OCI-LY1 (cell line): Measurements from ENCODE around the gene PCDHA6.
"Not testable (repeated sequence)": the region's sequence is repeated elsewhere in the genome, so short reads cannot be mapped to it uniquely, and the experiment has no call there.

Experiments
- H2AFZ ChIP-seq: fragments of 200-600 bp; sonication (generic), shearing (Covaris generic); 2 replicates; pipeline ENCODE4 v1.6.0; 2014; ENCODE audit warnings: antibody characterized with exemption, mild to moderate bottlenecking, low read length
- H3F3A ChIP-seq: fragments of 200-600 bp; sonication (generic), shearing (Covaris generic); 2 replicates; pipeline ENCODE4 v1.6.0; 2014; ENCODE audit warnings: mild to moderate bottlenecking, antibody characterized with exemption, low read length, moderate library complexity; ENCODE audit not compliant: insufficient read depth
- H3K27ac ChIP-seq: fragments of 200-600 bp; sonication (generic); 2 replicates; pipeline ENCODE4 v1.5.1; 2014; ENCODE audit warnings: low read length, mixed run types, mild to moderate bottlenecking, low read depth; ENCODE audit not compliant: poor library complexity, severe bottlenecking
- H3K27me3 ChIP-seq: fragments of 200-600 bp; sonication (generic); 2 replicates; pipeline ENCODE4 v1.6.0; 2014; ENCODE audit warnings: antibody characterized with exemption, mild to moderate bottlenecking, low read length, moderate library complexity; ENCODE audit not compliant: insufficient read depth
- H3K36me3 ChIP-seq: fragments of 200-600 bp; sonication (generic); 2 replicates; pipeline ENCODE4 v1.6.1; 2014; ENCODE audit warnings: mild to moderate bottlenecking, antibody characterized with exemption, low read length, moderate library complexity, mixed read lengths; ENCODE audit not compliant: insufficient read depth
- H3K4me1 ChIP-seq: fragments of 200-600 bp; sonication (generic); 2 replicates; pipeline ENCODE4 v1.5.1; 2014; ENCODE audit warnings: mild to moderate bottlenecking, low read length, moderate library complexity; ENCODE audit not compliant: insufficient read depth, severe bottlenecking
- H3K4me2 ChIP-seq: fragments of 200-600 bp; sonication (generic), shearing (Covaris generic); 2 replicates; pipeline ENCODE4 v1.6.1; 2014; ENCODE audit warnings: low read length
- H3K4me3 ChIP-seq: fragments of 200-600 bp; sonication (generic); 2 replicates; pipeline ENCODE4 v1.5.1; 2014; ENCODE audit warnings: low read length, low read depth, mild to moderate bottlenecking, mixed read lengths; ENCODE audit not compliant: poor library complexity, severe bottlenecking
- H3K79me2 ChIP-seq: fragments of 200-600 bp; shearing (Covaris generic); 2 replicates; pipeline ENCODE4 v1.6.1; 2016; ENCODE audit warnings: mixed run types, low read length, mixed read lengths; ENCODE audit not compliant: insufficient read depth
- H3K9ac ChIP-seq: fragments of 200-600 bp; sonication (generic), shearing (Covaris generic); 2 replicates; pipeline ENCODE4 v1.6.1; 2014; ENCODE audit warnings: mild to moderate bottlenecking, low read length, mixed read lengths
- H3K9me2 ChIP-seq: fragments of 200-600 bp; sonication (generic), shearing (Covaris generic); 2 replicates; pipeline ENCODE4 v1.6.1; 2014; ENCODE audit warnings: low read depth, mild to moderate bottlenecking, low read length, mixed read lengths
- H3K9me3 ChIP-seq: fragments of 200-600 bp; shearing (Covaris generic); 2 replicates; pipeline ENCODE4 v1.6.1; 2014; ENCODE audit warnings: low read length, mixed read lengths
- H4K20me1 ChIP-seq: fragments of 200-600 bp; sonication (generic), shearing (Covaris generic); 2 replicates; pipeline ENCODE4 v1.6.0; 2016; ENCODE audit warnings: mild to moderate bottlenecking, low read length; ENCODE audit not compliant: insufficient read depth
- EZH2 ChIP-seq: fragments of 200-600 bp; sonication (generic), shearing (Covaris generic); IDR thresholded peaks from 2 replicates; pipeline ENCODE4 v1.8.0; 2017; ENCODE audit warnings: borderline replicate concordance, mixed run types, mild to moderate bottlenecking, antibody characterized with exemption, low read length, moderate library complexity, mixed read lengths
- TF ChIP-seq, protein P1 (sequence below): fragments of 200-600 bp; sonication (generic), shearing (Covaris generic); IDR thresholded peaks from 2 replicates; pipeline ENCODE4 v1.5.1; 2017; ENCODE audit warnings: mild to moderate bottlenecking, antibody characterized with exemption, low read length, moderate library complexity, mixed read lengths

The PCDHA6 gene

DNA sequence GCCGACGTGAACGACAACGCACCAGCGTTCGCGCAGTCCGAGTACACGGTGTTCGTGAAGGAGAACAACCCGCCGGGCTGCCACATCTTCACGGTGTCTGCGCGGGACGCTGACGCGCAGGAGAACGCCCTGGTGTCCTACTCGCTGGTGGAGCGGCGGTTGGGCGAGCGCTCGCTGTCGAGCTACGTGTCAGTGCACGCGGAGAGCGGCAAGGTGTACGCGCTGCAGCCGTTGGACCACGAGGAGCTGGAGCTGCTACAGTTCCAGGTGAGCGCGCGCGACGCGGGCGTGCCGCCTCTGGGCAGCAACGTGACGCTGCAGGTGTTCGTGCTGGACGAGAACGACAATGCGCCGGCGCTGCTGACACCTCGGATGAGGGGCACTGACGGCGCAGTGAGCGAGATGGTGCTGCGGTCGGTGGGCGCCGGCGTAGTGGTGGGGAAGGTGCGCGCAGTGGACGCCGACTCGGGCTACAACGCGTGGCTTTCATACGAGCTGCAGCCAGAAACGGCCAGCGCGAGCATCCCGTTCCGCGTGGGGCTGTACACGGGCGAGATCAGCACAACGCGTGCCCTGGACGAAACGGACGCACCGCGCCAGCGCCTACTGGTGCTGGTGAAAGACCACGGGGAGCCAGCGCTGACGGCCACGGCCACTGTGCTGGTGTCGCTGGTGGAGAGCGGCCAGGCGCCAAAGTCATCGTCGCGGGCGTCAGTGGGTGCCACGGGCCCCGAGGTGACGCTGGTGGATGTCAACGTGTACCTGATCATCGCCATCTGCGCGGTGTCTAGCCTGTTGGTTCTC lies 22.3 kb downstream of the PCDHA6 start:
- not testable (repeated sequence) for H3K36me3 ChIP-seq, H3K27ac ChIP-seq, H4K20me1 ChIP-seq, H3K9ac ChIP-seq, H3K4me1 ChIP-seq, H3F3A ChIP-seq, H3K9me3 ChIP-seq, H2AFZ ChIP-seq, H3K79me2 ChIP-seq, H3K4me3 ChIP-seq, H3K27me3 ChIP-seq, H3K4me2 ChIP-seq, H3K9me2 ChIP-seq

DNA sequence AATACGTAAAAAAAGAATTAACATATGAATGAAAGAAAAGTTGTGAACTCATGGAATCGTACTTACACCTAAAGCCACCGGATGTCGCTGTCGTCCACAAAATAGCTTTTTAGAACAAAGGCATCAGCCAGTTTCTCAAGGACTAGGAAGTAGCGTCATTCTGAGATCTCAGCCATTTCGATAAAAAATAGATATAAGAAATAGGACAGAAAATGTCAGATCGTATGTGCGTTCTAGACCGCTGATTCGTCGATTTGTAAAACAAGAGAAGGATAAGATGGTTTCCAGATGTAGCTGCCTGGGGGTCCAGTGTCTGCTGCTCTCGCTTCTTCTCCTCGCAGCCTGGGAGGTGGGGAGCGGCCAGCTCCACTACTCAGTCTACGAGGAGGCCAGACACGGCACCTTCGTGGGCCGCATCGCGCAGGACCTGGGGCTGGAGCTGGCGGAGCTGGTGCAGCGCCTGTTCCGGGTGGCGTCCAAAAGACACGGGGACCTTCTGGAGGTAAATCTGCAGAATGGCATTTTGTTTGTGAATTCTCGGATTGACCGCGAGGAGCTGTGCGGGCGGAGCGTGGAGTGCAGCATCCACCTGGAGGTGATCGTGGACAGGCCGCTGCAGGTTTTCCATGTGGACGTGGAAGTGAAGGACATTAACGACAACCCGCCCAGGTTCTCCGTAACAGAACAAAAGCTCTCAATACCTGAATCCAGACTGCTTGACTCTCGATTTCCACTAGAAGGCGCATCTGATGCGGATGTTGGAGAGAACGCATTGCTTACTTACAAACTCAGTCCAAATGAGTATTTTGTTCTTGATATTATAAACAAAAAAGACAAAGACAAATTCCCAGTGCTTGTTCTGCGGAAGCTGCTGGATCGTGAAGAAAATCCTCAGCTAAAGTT lies 28.3 kb downstream of the PCDHA6 start, which contains the start of gene PCDHA10:
PCDHA10 (plus strand) TSS at position 126 of the 903 bp plus-strand sequence; CDS start at position 278, 152 bp downstream.
- no peak within 1 kb of the TSS for H2AFZ ChIP-seq
- no peak within 1 kb of the TSS for H3K4me3 ChIP-seq
- H3K79me2 ChIP-seq = no peaks in the 10 kb centered on the region
- TF ChIP-seq EZH2 = no peak
- TF ChIP-seq, protein P1, sequence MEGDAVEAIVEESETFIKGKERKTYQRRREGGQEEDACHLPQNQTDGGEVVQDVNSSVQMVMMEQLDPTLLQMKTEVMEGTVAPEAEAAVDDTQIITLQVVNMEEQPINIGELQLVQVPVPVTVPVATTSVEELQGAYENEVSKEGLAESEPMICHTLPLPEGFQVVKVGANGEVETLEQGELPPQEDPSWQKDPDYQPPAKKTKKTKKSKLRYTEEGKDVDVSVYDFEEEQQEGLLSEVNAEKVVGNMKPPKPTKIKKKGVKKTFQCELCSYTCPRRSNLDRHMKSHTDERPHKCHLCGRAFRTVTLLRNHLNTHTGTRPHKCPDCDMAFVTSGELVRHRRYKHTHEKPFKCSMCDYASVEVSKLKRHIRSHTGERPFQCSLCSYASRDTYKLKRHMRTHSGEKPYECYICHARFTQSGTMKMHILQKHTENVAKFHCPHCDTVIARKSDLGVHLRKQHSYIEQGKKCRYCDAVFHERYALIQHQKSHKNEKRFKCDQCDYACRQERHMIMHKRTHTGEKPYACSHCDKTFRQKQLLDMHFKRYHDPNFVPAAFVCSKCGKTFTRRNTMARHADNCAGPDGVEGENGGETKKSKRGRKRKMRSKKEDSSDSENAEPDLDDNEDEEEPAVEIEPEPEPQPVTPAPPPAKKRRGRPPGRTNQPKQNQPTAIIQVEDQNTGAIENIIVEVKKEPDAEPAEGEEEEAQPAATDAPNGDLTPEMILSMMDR = peak; percentile 49
- no peaks in the 10 kb centered on the region for H3K4me1 ChIP-seq
- no peak within 1 kb of the TSS for H3K27ac ChIP-seq
- H3K9me2 ChIP-seq = no peaks in the 10 kb centered on the region; the same call in 1 of the 2 replicates
- H3K9me3 ChIP-seq = no peaks in the 10 kb centered on the region
- H3K4me2 ChIP-seq = no peak within 1 kb of the TSS
- no peak within 1 kb of the TSS for H3K9ac ChIP-seq
- no peaks in the 10 kb centered on the region for H3F3A ChIP-seq
- H3K36me3 ChIP-seq = no peaks in the 10 kb centered on the region
- no peaks in the 10 kb centered on the region for H4K20me1 ChIP-seq
- H3K27me3 ChIP-seq = no peaks in the 10 kb centered on the region

DNA sequence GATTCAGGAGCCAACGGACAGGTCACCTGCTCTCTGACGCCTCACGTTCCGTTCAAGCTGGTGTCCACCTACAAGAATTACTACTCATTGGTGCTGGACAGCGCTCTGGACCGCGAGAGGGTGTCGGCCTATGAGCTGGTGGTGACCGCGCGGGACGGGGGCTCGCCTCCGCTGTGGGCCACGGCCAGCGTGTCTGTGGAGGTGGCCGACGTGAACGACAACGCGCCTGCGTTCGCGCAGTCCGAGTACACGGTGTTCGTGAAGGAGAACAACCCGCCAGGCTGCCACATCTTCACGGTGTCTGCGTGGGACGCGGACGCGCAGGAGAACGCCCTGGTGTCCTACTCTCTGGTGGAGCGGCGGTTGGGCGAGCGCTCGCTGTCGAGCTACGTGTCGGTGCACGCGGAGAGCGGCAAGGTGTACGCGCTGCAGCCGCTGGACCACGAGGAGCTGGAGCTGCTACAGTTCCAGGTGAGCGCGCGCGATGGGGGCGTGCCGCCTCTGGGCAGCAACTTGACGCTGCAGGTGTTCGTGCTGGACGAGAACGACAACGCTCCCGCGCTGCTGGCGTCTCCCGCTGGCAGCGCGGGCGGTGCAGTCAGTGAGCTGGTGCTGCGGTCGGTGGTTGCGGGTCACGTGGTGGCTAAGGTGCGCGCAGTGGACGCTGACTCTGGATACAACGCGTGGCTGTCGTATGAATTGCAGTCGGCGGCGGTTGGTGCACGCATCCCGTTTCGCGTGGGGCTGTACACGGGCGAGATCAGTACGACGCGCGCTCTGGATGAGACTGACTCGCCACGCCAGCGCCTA lies 29.6 kb downstream of the PCDHA6 start:
- H3K4me2 ChIP-seq = no peak overlapping the region
- no peaks in the 10 kb centered on the region for H3K27me3 ChIP-seq
- no peak overlapping the region for H2AFZ ChIP-seq
- no peaks in the 10 kb centered on the region for H4K20me1 ChIP-seq
- no peaks in the 10 kb centered on the region for H3K79me2 ChIP-seq
- H3K36me3 ChIP-seq = no peaks in the 10 kb centered on the region
- H3F3A ChIP-seq = no peaks in the 10 kb centered on the region
- H3K4me1 ChIP-seq = no peaks in the 10 kb centered on the region
- H3K4me3 ChIP-seq = no peak overlapping the region
- no peaks in the 10 kb centered on the region; the same call in 1 of the 2 replicates for H3K9me2 ChIP-seq
- H3K9me3 ChIP-seq = no peaks in the 10 kb centered on the region
- no peak overlapping the region for H3K9ac ChIP-seq
- H3K27ac ChIP-seq = no peak overlapping the region
- no peak for TF ChIP-seq EZH2
- TF ChIP-seq, protein P1 = no peak
